HEK293 (cell line): ENCODE results near the gene CNN1.
A peak's percentile ranks its signal among the peaks of the same experiment; 100 is the strongest.

Source experiments
- CTCF ChIA-PET: fragments of 350-600 bp; formaldehyde crosslinking; extraction: SDS; loops from one replicate; lab custom pipeline; 2021; ENCODE audit warnings: antibody characterized with exemption; lab: Yijun Ruan, JAX
- POLR2A ChIA-PET: fragments of 300-600 bp; formaldehyde crosslinking; extraction: SDS; loops from one replicate; lab custom pipeline; 2020; ENCODE audit warnings: antibody characterized with exemption, inconsistent platforms; lab: Yijun Ruan, JAX
- H3K27ac ChIP-seq: fragments of 200-500 bp; sonication (Bioruptor generic); 2 replicates; pipeline ENCODE4 v1.5.1; 2014; ENCODE audit warnings: low read depth, low read length, control low read depth, inconsistent platforms; ENCODE audit errors: extremely low read depth
- H3K36me3 ChIP-seq, 2 experiments: fragments of 200-500 bp in 1 of 2; sonication (Bioruptor generic) in 1 of 2; 1 replicate in 1 of 2; 2 replicates in 1 of 2; pipeline ENCODE4 v1.5.1; 2014 to 2017; ENCODE audit warnings: inconsistent platforms in 2 of 2, low read length in 2 of 2; ENCODE audit not compliant: control insufficient read depth in 2 of 2, insufficient read depth in 1 of 2
- H3K4me1 ChIP-seq: fragments of 200-500 bp; sonication (Bioruptor generic); 2 replicates; pipeline ENCODE4 v1.5.1; 2014; ENCODE audit warnings: mild to moderate bottlenecking, low read length, inconsistent platforms; ENCODE audit not compliant: control insufficient read depth, insufficient read depth
- H3K4me3 ChIP-seq: 2 replicates; pipeline ENCODE4 v1.5.1; 2011; ENCODE audit warnings: low read depth, mild to moderate bottlenecking, control low read depth, low read length, moderate library complexity
- H3K9me3 ChIP-seq: fragments of 200-500 bp; sonication (Bioruptor generic); 2 replicates; pipeline ENCODE4 v1.5.1; 2014; ENCODE audit warnings: low read depth, low read length, inconsistent platforms; ENCODE audit not compliant: control insufficient read depth, insufficient read depth
- FEZF1 ChIP-seq: fragments of 450-650 bp; formaldehyde crosslinking; IDR thresholded peaks from 2 replicates; pipeline ENCODE4 v1.5.1; 2016; ENCODE audit warnings: missing biosample characterization, missing genetic modification characterization
- GFI1B ChIP-seq: fragments of 450-650 bp; formaldehyde crosslinking; IDR thresholded peaks from 2 replicates; pipeline ENCODE4 v1.5.1; 2016; ENCODE audit warnings: missing biosample characterization, missing genetic modification characterization
- IKZF3 ChIP-seq: fragments of 450-650 bp; IDR thresholded peaks from 2 replicates; pipeline ENCODE4 v1.5.0; 2018; ENCODE audit warnings: missing biosample characterization, mild to moderate bottlenecking, missing genetic modification characterization, moderate library complexity
- KLF10 ChIP-seq: fragments of 450-650 bp; IDR thresholded peaks from 2 replicates; pipeline ENCODE4 v1.5.1; 2018; ENCODE audit warnings: missing biosample characterization, mild to moderate bottlenecking, missing genetic modification characterization
- SCRT1 ChIP-seq: fragments of 450-650 bp; formaldehyde crosslinking; IDR thresholded peaks from 2 replicates; pipeline ENCODE4 v1.5.1; 2016; ENCODE audit warnings: missing biosample characterization, missing genetic modification characterization, borderline replicate concordance
- SCRT2 ChIP-seq: fragments of 450-650 bp; formaldehyde crosslinking; IDR thresholded peaks from 2 replicates; pipeline ENCODE4 v1.5.1; 2016; ENCODE audit warnings: missing biosample characterization, missing genetic modification characterization
- SP7 ChIP-seq: fragments of 450-650 bp; formaldehyde crosslinking; IDR thresholded peaks from 2 replicates; pipeline ENCODE4 v1.5.1; 2016; ENCODE audit warnings: missing biosample characterization, missing genetic modification characterization
- ZBTB20 ChIP-seq: fragments of 450-650 bp; formaldehyde crosslinking; IDR thresholded peaks from 2 replicates; pipeline ENCODE4 v1.5.1; 2016; ENCODE audit warnings: missing biosample characterization, missing genetic modification characterization
- ZFP69B ChIP-seq: fragments of 450-650 bp; formaldehyde crosslinking; IDR thresholded peaks from 2 replicates; pipeline ENCODE4 v1.5.1; 2016; ENCODE audit warnings: missing biosample characterization, missing genetic modification characterization
- ZNF146 ChIP-seq: fragments of 450-650 bp; formaldehyde crosslinking; IDR thresholded peaks from 2 replicates; pipeline ENCODE4 v1.5.1; 2016; ENCODE audit warnings: missing biosample characterization, missing genetic modification characterization
- ZNF155 ChIP-seq: fragments of 450-650 bp; formaldehyde crosslinking; IDR thresholded peaks from 2 replicates; pipeline ENCODE4 v1.5.1; 2016; ENCODE audit warnings: missing biosample characterization, missing genetic modification characterization
- ZNF394 ChIP-seq: fragments of 450-650 bp; formaldehyde crosslinking; IDR thresholded peaks from 2 replicates; pipeline ENCODE4 v1.5.1; 2016; ENCODE audit warnings: missing biosample characterization, missing genetic modification characterization, mild to moderate bottlenecking, moderate library complexity, borderline replicate concordance
- ZNF398 ChIP-seq: fragments of 450-650 bp; formaldehyde crosslinking; IDR thresholded peaks from 2 replicates; pipeline ENCODE4 v1.5.1; 2017; ENCODE audit warnings: missing biosample characterization, missing genetic modification characterization
- ZNF416 ChIP-seq: fragments of 450-650 bp; formaldehyde crosslinking; IDR thresholded peaks from 2 replicates; pipeline ENCODE4 v1.5.1; 2016; ENCODE audit warnings: missing biosample characterization, missing genetic modification characterization
- ZNF510 ChIP-seq: fragments of 450-650 bp; formaldehyde crosslinking; IDR thresholded peaks from 2 replicates; pipeline ENCODE4 v1.5.1; 2018; ENCODE audit warnings: mild to moderate bottlenecking, missing genetic modification characterization, missing biosample characterization; ENCODE audit not compliant: insufficient replicate concordance
- ZNF548 ChIP-seq: fragments of 450-650 bp; formaldehyde crosslinking; IDR thresholded peaks from 2 replicates; pipeline ENCODE4 v1.5.1; 2016; ENCODE audit warnings: missing biosample characterization, missing genetic modification characterization
- ZNF658 ChIP-seq: fragments of 450-650 bp; formaldehyde crosslinking; IDR thresholded peaks from 2 replicates; pipeline ENCODE4; 2016; ENCODE audit warnings: missing biosample characterization, missing genetic modification characterization
- ZNF704 ChIP-seq: fragments of 450-650 bp; formaldehyde crosslinking; IDR thresholded peaks from 2 replicates; pipeline ENCODE4 v1.5.1; 2016; ENCODE audit warnings: missing biosample characterization, missing genetic modification characterization
- ZSCAN4 ChIP-seq: fragments of 450-650 bp; formaldehyde crosslinking; IDR thresholded peaks from 2 replicates; pipeline ENCODE4 v1.5.1; 2017; ENCODE audit warnings: missing biosample characterization, missing genetic modification characterization

Gene CNN1

GRCh38 chr19:11555246-11555645 lies 16.6 kb downstream of the CNN1 start:
- Histone ChIP-seq H3K9me3 (no peaks in the 10 kb centered on the region), H3K4me3 (no peak overlapping the region), H3K36me3 (peaks cover 0 to 46% of the 10 kb centered on the region in 2 experiments; a peak in 2 of 3 replicates), H3K4me1 (no peaks in the 10 kb centered on the region), H3K27ac (no peak overlapping the region)
- POLR2A ChIA-PET, result interaction anchor here (0.5 kb wide), 1 partner anchor 9 kb away, joined by 5 read pairs; no protein-coding TSS in a partner anchor
- CTCF ChIA-PET, result interaction anchor here (0.5 to 1.0 kb wide), 3 partner anchors 9 to 439 kb away, joined by 3 read pairs; no protein-coding TSS in a partner anchor
- TF ChIP-seq ZSCAN4 (tag by site-specific recombination), result no peak
- no peak for TF ChIP-seq SCRT2
- no peak for TF ChIP-seq GFI1B (tag by site-specific recombination)
- no peak for TF ChIP-seq ZNF658
- TF ChIP-seq ZNF704 (tag by site-specific recombination), result no peak
- TF ChIP-seq KLF10, result no peak
- TF ChIP-seq ZNF146 (tag by site-specific recombination), result no peak
- no peak for TF ChIP-seq SP7
- no peak for TF ChIP-seq ZNF510 (tag by site-specific recombination)
- no peak for TF ChIP-seq ZNF548
- TF ChIP-seq ZFP69B (tag by site-specific recombination), result no peak
- no peak for TF ChIP-seq ZBTB20
- TF ChIP-seq ZNF416, result no peak
- no peak for TF ChIP-seq FEZF1 (tag by site-specific recombination)
- no peak for TF ChIP-seq ZNF155 (tag by site-specific recombination)
- no peak for TF ChIP-seq ZNF398 (tag by site-specific recombination)
- TF ChIP-seq IKZF3, result no peak

- no peak overlapping the region for H3K27ac ChIP-seq
- H3K4me3 ChIP-seq, result no peak overlapping the region
- POLR2A ChIA-PET, result interaction anchor here (0.6 to 1.2 kb wide), 3 partner anchors 23 to 152 kb away, joined by 3 to 4 read pairs (median 3); partner anchors contain the start of gene ECSIT
- peaks cover 0 to 46% of the 10 kb centered on the region in 2 experiments; a peak in 2 of 3 replicates for H3K36me3 ChIP-seq
- H3K9me3 ChIP-seq, result no peaks in the 10 kb centered on the region
- H3K4me1 ChIP-seq, result no peaks in the 10 kb centered on the region
- CTCF ChIA-PET, result interaction anchor here (0.7 to 1.5 kb wide), 2 partner anchors 21 to 301 kb away, joined by 3 to 5 read pairs; no protein-coding TSS in a partner anchor
- TF ChIP-seq ZNF394 (tag by site-specific recombination) (no peak), SCRT1 (peak; percentile 53; the same call in 1 of the 2 replicates), SCRT2 (peak; percentile 63; the same call in 1 of the 2 replicates)
- TF ChIP-seq, all 188 proteins: peak for 2
These were observed 18.2 kb downstream of the CNN1 start for GRCh38 chr19:11556634-11557420.
